ENCODE results near the gene PACRG. TPM values are rescaled to one million over a fixed set of nuclear protein-coding genes. Genes with fewer than 3 reads are reported as not detected.

Gene PACRG
- polyA plus RNA-seq, 1 donor from 2014 or later, result 16.6 TPM

DNA sequence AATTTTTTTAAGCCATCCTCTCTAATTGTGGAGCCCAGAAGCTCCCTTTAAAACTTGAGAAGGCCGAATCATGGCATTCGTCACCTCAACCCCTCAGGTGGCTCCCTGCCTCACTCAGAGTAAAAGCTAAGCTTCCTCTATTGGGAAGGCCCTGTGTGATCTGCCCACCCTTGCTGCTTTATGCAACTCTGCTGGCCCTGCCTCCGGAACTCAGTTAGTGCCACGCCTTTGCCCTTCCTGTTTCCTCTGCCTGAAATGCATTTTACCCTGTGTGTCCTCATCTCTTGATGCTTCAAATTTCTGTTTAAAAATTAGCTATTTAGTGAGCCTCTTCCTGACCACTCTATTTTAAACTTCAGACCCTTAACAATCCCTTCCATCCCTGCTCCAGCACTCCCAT is 5.7 kb downstream of the PACRG start:
- Histone ChIP-seq H3K79me2 (replicated peaks; ENCODE audit: insufficient read depth, low read length) (no peaks in the 10 kb centered on the region), H3K4me2 (ENCODE audit: low read length) (no peak overlapping the region), H3K9ac (ENCODE audit: low read length) (no peak overlapping the region), H3K27me3 (ENCODE audit: insufficient read depth, low read depth, low read length) (no peaks in the 10 kb centered on the region), H3K9me2 (ENCODE audit: insufficient read depth, low read length) (no peaks in the 10 kb centered on the region), H2AFZ (ENCODE audit: low read depth, low read length) (no peak overlapping the region), H3K4me3 (ENCODE audit: low read length) (no peak overlapping the region), H4K20me1 (ENCODE audit: insufficient read depth) (no peaks in the 10 kb centered on the region), H3F3A (ENCODE audit: insufficient read depth, low read length, poor library complexity, severe bottlenecking) (no peaks in the 10 kb centered on the region), H3K9me3 (ENCODE audit: low read length) (no peaks in the 10 kb centered on the region), H3K36me3 (ENCODE audit: insufficient read depth, low read length) (no peaks in the 10 kb centered on the region), H3K27ac (ENCODE audit: low read length) (no peak overlapping the region)
- TF ChIP-seq, protein P1, sequence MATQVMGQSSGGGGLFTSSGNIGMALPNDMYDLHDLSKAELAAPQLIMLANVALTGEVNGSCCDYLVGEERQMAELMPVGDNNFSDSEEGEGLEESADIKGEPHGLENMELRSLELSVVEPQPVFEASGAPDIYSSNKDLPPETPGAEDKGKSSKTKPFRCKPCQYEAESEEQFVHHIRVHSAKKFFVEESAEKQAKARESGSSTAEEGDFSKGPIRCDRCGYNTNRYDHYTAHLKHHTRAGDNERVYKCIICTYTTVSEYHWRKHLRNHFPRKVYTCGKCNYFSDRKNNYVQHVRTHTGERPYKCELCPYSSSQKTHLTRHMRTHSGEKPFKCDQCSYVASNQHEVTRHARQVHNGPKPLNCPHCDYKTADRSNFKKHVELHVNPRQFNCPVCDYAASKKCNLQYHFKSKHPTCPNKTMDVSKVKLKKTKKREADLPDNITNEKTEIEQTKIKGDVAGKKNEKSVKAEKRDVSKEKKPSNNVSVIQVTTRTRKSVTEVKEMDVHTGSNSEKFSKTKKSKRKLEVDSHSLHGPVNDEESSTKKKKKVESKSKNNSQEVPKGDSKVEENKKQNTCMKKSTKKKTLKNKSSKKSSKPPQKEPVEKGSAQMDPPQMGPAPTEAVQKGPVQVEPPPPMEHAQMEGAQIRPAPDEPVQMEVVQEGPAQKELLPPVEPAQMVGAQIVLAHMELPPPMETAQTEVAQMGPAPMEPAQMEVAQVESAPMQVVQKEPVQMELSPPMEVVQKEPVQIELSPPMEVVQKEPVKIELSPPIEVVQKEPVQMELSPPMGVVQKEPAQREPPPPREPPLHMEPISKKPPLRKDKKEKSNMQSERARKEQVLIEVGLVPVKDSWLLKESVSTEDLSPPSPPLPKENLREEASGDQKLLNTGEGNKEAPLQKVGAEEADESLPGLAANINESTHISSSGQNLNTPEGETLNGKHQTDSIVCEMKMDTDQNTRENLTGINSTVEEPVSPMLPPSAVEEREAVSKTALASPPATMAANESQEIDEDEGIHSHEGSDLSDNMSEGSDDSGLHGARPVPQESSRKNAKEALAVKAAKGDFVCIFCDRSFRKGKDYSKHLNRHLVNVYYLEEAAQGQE (IDR thresholded peaks at IDR 0.05; ENCODE audit: borderline replicate concordance), result no peak
- TF ChIP-seq, protein P2, sequence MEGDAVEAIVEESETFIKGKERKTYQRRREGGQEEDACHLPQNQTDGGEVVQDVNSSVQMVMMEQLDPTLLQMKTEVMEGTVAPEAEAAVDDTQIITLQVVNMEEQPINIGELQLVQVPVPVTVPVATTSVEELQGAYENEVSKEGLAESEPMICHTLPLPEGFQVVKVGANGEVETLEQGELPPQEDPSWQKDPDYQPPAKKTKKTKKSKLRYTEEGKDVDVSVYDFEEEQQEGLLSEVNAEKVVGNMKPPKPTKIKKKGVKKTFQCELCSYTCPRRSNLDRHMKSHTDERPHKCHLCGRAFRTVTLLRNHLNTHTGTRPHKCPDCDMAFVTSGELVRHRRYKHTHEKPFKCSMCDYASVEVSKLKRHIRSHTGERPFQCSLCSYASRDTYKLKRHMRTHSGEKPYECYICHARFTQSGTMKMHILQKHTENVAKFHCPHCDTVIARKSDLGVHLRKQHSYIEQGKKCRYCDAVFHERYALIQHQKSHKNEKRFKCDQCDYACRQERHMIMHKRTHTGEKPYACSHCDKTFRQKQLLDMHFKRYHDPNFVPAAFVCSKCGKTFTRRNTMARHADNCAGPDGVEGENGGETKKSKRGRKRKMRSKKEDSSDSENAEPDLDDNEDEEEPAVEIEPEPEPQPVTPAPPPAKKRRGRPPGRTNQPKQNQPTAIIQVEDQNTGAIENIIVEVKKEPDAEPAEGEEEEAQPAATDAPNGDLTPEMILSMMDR (IDR thresholded peaks at IDR 0.05; ENCODE audit: poor library complexity, severe bottlenecking), result no peak
- TF ChIP-seq POLR2AphosphoS5 (IDR thresholded peaks at IDR 0.05), result no peak
- TF ChIP-seq EP300 (conservative IDR thresholded peaks at IDR 0.05; ENCODE audit: poor library complexity, severe bottlenecking), result no peak
- TF ChIP-seq RAD21 (conservative IDR thresholded peaks at IDR 0.05), result no peak
- TF ChIP-seq EZH2 (IDR thresholded peaks at IDR 0.05; ENCODE audit: borderline replicate concordance, insufficient read depth, low read length, poor library complexity, severe bottlenecking), result no peak
- TF ChIP-seq TAF1 (IDR thresholded peaks at IDR 0.05; ENCODE audit: low read depth), result no peak
- no peak for TF ChIP-seq MXI1 (conservative IDR thresholded peaks at IDR 0.05; ENCODE audit: poor library complexity, severe bottlenecking)
- no peak for TF ChIP-seq SMC3 (conservative IDR thresholded peaks at IDR 0.05; ENCODE audit: poor library complexity)

DNA sequence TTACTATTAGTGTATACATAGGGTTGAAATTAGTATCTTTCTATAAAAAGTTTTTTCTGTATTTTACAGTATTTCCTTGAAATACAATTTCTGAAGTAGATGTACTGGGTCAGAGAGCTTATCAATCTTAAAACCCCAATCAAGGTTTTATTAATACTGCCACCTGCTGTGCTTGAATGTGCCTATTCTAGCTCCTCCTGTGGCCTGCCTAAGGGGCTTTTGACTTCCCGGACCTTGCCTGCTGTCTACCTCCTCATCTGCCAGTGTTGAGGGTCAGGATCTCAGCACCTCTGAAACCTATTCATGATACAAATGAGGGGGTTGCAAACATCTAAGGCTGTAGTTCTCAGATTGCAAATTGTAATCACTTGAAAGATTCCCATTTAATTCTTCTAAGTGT is 9.2 kb downstream of the PACRG start:
- Histone ChIP-seq H3K4me2 (ENCODE audit: low read length) (no peak overlapping the region), H2AFZ (ENCODE audit: low read depth, low read length) (no peak overlapping the region), H3K4me3 (ENCODE audit: low read length) (no peak overlapping the region), H3K36me3 (ENCODE audit: insufficient read depth, low read length) (no peaks in the 10 kb centered on the region), H3K27ac (ENCODE audit: low read length) (no peak overlapping the region), H3K9ac (ENCODE audit: low read length) (no peak overlapping the region), H3K9me2 (ENCODE audit: insufficient read depth, low read length) (no peaks in the 10 kb centered on the region), H3K79me2 (replicated peaks; ENCODE audit: insufficient read depth, low read length) (no peaks in the 10 kb centered on the region), H3K27me3 (ENCODE audit: insufficient read depth, low read depth, low read length) (no peaks in the 10 kb centered on the region), H4K20me1 (ENCODE audit: insufficient read depth) (no peaks in the 10 kb centered on the region), H3K9me3 (ENCODE audit: low read length) (peaks cover 3% of the 10 kb centered on the region), H3F3A (ENCODE audit: insufficient read depth, low read length, poor library complexity, severe bottlenecking) (no peaks in the 10 kb centered on the region)
- TF ChIP-seq, protein P1 (IDR thresholded peaks at IDR 0.05; ENCODE audit: borderline replicate concordance), result no peak
- TF ChIP-seq EZH2 (IDR thresholded peaks at IDR 0.05; ENCODE audit: borderline replicate concordance, insufficient read depth, low read length, poor library complexity, severe bottlenecking), result no peak
- TF ChIP-seq, protein P2 (IDR thresholded peaks at IDR 0.05; ENCODE audit: poor library complexity, severe bottlenecking), result no peak
- no peak for TF ChIP-seq TAF1 (IDR thresholded peaks at IDR 0.05; ENCODE audit: low read depth)
- no peak for TF ChIP-seq POLR2AphosphoS5 (IDR thresholded peaks at IDR 0.05)
- no peak for TF ChIP-seq EP300 (conservative IDR thresholded peaks at IDR 0.05; ENCODE audit: poor library complexity, severe bottlenecking)
- no peak for TF ChIP-seq RAD21 (conservative IDR thresholded peaks at IDR 0.05)
- no peak for TF ChIP-seq SMC3 (conservative IDR thresholded peaks at IDR 0.05; ENCODE audit: poor library complexity)
- no peak for TF ChIP-seq MXI1 (conservative IDR thresholded peaks at IDR 0.05; ENCODE audit: poor library complexity, severe bottlenecking)

Measured in neural cell (in vitro differentiated cells).